CD4-positive, alpha-beta T cell treated with Interleukin-21 for 1 hour (primary cell): Measurements from ENCODE around the gene SMG6.

Source experiments
- DNase-seq: peaks from one replicate; pipeline ENCODE4 v3.0.0-alpha.2; 2020

The SMG6 gene

GRCh38 chr17:2137342-2138098, 166.1 kb downstream of the SMG6 start:
- no peak for DNase-seq

- DNase-seq = no peak
Measured at GRCh38 chr17:2136241-2136640, 167.3 kb downstream of the SMG6 start.

GRCh38 chr17:2128011-2128410, 175.6 kb downstream of the SMG6 start:
- DNase-seq = no peak

GRCh38 chr17:2125013-2125535, 178.5 kb downstream of the SMG6 start:
- no peak for DNase-seq

DNA sequence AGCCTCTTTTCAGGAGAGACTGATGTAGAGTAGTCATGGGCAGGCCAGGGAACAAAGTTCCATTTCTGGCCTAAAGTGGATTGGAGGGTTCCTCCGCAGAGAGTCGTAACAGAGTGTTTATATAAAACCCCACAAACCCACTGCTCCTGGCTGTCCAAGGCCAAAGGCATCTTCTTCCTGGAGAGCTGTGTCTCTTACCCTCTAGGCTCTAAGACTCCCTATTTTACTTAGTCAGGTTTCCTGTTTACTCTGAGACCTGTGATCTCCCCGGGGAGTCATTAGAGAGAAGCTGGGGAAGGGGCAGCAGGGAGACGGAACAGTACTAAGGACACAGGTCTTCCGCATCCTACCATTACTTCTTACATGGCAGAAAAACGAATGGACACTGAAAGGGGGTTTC, 179.2 kb downstream of the SMG6 start:
- DNase-seq = no peak

GRCh38 chr17:2123375-2124251, 180.0 kb downstream of the SMG6 start:
- peak; percentile 8 for DNase-seq

DNA sequence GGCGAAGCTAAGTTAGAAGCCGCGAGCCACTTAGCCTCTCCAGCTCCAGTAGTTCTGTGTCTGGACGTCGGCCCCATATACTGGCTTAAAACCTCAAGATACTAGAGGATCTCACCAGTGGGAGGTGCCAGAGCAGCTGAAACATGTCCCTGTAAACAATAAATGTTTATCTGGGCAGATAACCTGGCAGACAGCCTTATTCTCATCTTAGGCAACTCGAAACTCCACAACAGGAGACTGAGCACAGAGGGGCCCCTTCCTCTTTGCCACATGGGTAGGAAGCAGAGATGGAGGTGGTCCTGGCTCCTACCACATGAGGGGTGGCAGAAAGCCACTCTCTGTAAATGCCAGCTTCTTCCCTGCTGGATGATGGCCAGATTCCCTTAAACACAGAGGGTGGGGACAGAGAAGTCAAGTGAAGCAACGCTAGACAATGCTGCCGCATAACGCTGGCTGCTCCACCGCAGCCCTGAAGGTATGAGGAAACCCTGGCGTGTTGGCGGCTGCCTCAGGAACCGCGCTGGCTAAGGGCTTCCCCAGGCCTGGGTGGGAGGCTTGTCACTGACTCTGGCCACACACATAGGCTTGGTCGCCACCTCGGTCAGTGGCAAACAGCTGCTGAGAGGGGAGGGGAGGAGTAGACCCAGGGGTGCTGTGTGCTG, 180.8 kb downstream of the SMG6 start:
- DNase-seq = no peak

DNA sequence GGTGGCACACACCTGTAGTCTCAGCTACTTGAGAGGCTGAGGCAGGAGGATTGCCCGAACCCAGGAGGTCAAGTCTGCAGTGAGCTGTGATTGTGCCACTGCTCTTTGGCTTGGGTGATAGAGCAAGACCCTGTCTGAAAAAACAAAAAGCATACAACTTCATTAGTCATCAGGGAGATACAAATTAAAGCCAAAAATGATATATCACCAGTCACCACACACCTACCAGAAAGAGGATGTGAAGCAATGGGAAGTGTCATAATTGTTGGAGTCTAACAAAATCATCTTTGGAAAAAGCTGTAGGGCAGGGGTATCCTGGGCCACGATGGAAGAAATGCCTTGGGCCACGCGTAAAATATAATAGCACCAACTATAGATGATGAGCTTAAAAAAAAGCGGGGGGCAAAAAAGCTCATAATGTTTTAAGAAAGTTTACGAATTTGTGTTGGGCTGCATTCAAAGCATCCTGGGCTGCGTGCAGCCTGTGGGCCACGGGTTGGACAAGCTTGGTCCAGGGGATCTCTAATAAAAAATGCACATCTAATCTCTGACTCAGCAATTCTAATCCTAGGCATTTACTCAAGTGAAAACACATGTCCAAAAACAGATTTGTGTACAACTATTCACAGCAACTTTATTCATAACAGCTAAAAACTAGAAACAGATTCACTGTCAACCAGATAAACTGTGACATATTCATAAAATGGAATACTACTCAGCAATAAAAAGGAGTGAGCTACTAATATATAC, 182.8 kb downstream of the SMG6 start:
- no peak for DNase-seq

- no peak for DNase-seq
Measured at GRCh38 chr17:2113279-2113622, 190.3 kb downstream of the SMG6 start.

- no peak for DNase-seq
Measured at GRCh38 chr17:2111691-2112090, 191.9 kb downstream of the SMG6 start.

DNA sequence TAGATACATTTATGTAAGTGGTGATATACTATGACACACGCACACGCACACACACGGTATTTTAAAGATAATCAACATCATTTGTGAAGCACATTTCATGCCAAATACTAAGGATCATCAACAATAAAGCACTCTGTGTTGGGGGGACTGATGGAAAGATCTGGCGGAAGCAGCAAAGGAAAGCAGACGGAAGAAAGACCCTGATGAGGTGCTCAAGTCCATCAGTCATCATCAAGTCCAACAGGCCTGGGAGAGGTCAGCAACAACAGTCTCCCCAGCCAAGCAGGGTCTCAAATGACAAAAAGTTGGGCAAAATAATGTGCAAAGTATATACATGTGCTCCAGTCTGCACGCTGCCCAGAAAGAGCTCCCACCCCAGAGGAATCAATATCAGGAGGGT, 193.1 kb downstream of the SMG6 start:
- no peak for DNase-seq

GRCh38 chr17:2108170-2108569, 195.4 kb downstream of the SMG6 start:
- DNase-seq = no peak

- no peak for DNase-seq
Measured at GRCh38 chr17:2107506-2107905, 196.1 kb downstream of the SMG6 start.

DNA sequence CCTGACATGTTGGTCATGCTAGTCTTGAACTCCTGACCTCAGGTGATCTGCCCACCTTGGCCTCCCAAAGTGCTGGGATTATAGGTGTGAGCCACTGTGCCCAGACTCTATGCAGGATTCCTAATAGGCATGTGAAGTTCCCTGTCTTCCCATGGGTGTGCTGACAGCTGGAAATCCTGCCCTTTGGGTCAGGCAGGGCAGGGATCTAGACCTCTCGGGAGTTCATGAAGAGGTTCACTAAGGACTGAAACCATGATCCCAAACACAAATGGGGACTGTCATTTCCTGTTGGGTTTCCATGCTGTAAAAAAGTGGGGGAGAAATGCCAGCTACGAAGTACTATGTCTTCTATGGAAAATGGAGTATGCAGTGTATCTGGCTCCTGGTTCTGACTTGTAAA, 196.5 kb downstream of the SMG6 start:
- no peak for DNase-seq

DNA sequence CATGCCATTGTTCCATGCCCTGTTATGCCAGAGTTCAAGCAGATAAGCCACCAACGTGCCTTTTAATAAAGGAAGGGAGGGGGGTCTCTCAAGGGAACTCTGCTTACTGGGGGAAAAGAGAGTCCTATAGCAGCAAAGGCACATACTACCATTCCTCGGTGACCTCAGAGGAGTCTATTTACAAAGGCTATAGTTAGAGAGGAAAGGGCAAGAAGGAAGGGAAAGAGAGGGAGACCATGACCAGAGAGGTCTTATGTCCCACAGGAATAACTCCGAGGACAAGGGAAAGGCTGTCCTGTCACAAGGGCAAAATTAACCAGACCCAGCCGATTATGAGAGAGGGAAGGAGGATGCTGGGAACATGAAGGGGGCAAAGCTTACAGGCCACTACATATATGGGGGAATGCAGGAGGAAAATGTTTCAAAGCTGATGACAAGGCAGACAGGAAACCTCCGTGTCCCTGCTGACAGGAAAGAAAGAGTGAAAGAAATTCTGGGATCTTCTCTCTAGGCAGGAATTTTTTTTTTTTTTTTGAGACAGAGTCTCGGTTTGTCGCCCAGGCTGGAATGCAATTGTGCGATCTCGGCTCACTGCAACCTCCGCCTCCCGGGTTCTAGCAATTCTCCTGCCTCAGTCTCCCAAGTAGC, 197.2 kb downstream of the SMG6 start:
- DNase-seq = no peak

GRCh38 chr17:2105663-2106062, 197.9 kb downstream of the SMG6 start:
- no peak for DNase-seq

- DNase-seq = no peak
Measured at GRCh38 chr17:2102931-2103809, 200.4 kb downstream of the SMG6 start.

GRCh38 chr17:2101448-2102257, 201.9 kb downstream of the SMG6 start:
- peak; percentile 48 for DNase-seq

DNA sequence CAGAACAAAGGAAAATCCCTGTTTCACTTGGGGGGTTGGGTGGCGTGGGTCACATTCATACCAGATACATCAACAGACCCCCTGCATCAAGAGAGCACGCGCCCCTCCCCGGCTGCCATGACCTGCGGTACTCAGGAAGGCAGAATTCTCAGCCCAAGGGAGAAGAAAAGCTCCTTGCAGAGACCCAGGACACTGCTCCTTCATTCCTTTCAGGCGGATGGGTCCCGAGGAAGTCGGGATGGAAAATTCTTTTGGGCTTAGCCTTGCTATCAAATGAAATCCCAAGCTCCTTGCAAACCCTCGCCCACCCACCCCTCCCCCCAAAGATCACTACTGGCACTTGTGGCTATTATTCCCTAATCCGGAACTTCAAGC, 208.1 kb downstream of the SMG6 start:
- DNase-seq = no peak

GRCh38 chr17:2094891-2095535, 208.6 kb downstream of the SMG6 start:
- no peak for DNase-seq
